NCI-H1930 (cell line): ENCODE results near the gene TRAFD1.
"Not testable (repeated sequence)": the region's sequence is repeated elsewhere in the genome, so short reads cannot be mapped to it uniquely, and the experiment has no call there.

ENCODE experiments used
- DNase-seq, 2 experiments: peaks; one replicate each; lab custom pipeline; 2025; lab: John Stamatoyannopoulos, UW

Gene TRAFD1, protein sequence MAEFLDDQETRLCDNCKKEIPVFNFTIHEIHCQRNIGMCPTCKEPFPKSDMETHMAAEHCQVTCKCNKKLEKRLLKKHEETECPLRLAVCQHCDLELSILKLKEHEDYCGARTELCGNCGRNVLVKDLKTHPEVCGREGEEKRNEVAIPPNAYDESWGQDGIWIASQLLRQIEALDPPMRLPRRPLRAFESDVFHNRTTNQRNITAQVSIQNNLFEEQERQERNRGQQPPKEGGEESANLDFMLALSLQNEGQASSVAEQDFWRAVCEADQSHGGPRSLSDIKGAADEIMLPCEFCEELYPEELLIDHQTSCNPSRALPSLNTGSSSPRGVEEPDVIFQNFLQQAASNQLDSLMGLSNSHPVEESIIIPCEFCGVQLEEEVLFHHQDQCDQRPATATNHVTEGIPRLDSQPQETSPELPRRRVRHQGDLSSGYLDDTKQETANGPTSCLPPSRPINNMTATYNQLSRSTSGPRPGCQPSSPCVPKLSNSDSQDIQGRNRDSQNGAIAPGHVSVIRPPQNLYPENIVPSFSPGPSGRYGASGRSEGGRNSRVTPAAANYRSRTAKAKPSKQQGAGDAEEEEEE

DNA sequence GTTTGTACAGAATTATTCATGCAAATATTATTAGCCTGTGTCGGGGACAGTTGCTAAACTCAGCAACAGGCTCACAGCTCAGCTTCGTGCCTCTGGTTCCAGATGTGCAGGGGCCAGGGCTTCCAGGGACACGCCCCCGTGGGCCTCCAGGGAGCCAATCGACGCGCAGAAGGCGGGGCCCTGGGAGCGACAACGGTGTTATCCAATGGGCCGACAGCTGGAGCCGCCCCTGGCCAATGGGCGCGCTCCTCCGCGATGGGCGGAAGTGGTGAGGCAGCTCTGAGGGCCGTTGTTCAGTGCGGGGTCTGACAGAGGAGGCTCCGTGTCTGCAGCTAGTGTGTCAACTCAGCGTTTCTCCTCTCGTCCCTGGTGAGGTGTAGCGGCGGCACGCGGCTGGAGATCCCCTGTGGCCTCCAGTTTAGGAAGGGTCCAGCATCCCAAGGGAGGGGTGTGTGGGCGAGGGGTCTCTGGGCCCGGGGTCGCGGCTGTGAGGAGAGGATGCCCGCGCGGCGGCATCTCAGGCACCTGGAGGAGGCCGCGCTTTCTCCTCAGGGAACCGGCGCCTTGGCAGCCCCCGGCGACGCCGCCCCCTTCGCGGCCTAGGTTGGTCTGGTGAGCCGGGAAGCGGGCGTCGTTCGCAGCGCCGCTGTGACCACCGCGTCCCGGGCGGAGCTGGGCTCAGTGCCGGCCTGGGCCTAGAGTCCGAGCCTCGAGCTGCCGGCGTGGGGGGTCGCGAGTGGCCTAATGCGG is at the start of gene TRAFD1:
Gene TRAFD1 (plus strand): TSS at position 311 of the 750 bp plus-strand sequence. CDS start 4,963 bp downstream, outside the sequence.
- DNase-seq: peak; percentile 89 to 92

DNA sequence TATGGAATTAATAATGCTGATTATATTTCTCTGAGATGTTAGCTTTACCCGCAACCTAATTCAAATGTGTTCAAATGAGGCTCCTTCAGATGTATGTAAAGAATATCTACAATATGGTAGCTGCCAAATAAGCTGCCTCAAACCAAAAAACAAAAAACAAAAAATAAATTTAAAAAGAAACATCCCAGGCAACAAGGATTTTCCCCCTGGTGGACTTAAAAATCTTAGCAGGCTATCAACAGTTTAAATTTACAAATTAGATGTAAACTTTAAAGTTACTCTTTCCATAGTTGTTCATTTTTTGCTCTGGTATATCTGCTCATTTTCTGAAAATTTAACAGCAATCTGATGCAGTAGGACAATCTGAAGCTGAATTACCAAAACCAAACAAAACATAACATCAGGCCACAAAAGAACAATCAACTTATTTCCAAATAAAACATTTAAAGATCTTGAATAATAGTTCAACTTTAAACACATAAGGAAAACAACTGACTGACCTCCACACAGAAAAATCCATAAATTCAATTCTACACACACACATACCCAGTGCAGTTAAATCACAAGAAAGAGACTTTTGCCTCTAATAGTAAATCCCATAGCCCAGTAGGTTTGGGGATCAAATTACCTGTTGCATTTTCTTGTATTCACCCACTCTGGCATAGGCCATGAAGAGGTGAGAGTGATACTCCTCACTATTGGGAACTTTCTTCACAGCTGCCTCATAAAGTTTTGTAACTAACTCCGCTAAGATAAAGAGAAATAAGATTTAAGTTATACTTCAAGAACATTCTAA is 38.1 kb upstream of the TRAFD1 start:
- DNase-seq: no peak

- DNase-seq: no peak
These were observed 37.5 kb upstream of the TRAFD1 start for GRCh38 chr12:112087851-112088250.

DNA sequence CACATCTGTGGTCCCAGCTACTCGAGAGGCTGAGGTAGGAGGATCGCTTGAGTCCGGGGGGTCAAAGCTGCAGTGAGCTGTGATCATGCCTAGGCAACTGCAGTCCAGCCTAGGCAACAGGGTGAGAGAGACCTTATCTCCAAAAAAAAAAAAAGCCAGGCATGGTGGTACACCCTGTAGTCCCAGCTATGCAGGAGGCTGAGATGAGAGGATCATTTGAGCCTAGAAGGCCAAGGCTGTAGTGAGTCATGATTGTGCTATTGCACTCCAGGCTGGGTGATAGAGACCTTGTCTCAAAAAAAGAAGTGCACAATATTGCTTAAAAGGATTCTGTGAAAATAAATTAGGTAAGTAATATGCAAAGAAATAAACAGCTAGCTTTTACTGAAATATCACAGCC is 33.8 kb upstream of the TRAFD1 start:
- no peak for DNase-seq

- no peak for DNase-seq
These were observed 29.3 kb upstream of the TRAFD1 start for GRCh38 chr12:112096070-112096469.

- DNase-seq: no peak
These were observed 28.7 kb upstream of the TRAFD1 start for GRCh38 chr12:112096667-112097066.

GRCh38 chr12:112097641-112098040 is 27.7 kb upstream of the TRAFD1 start:
- no peak for DNase-seq

DNA sequence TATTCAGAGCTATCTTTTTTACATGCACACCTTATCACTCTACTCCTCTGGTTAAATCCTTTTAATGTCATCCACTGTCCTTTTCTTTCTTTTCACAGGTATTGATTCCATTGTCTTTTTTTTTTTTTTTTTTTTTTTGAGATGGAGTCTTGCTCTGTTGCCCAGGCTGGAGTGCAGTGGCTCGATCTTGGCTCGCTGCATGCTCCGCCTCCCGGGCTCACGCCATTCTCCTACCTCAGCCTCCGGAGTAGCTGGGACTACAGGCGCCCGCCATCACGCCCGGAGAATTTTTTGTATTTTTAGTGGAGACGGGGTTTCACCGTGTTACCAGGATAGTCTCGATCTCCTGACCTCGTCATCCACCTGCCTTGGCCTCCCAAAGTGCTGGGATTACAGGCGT is 24.9 kb upstream of the TRAFD1 start:
- not testable (repeated sequence) for DNase-seq

DNA sequence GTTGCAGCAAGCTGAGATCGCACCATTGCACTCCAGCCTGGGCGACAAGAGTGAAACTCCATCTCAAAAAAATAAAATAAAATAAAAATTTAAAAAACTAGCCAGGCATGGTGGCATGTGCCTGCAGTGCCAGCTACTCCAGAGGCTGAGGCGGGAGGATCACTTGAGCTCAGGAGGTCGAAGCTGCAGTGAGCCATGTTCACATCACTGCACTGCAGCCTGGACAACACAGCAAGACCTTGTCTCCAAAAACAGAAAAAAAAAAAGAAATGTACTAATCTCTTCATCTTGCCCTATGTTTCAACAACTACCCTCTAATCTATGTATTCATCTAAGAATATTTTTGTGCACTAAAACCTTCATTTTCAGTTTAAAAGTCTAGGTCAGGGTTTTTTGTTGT is 23.2 kb upstream of the TRAFD1 start:
- DNase-seq: no peak

DNA sequence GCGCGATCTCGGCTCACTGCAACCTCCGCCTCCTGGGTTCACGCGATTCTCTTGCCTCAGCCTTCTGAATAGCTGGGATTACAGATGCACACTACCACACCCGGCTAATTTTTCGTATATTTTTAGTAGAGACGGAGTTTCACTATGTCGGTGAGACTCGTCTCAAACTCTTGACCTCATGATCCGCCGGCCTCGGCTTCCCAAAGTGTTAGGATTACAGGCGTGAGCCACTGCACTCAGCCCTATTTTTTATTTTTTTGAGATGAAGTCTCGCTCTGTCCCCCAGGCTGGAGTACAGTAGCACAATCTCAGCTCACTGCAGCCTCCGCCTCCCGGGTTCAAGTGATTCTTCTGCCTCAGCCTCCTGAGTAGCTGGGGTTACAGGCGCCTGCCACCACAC is 22.6 kb upstream of the TRAFD1 start:
- not testable (repeated sequence) for DNase-seq

DNA sequence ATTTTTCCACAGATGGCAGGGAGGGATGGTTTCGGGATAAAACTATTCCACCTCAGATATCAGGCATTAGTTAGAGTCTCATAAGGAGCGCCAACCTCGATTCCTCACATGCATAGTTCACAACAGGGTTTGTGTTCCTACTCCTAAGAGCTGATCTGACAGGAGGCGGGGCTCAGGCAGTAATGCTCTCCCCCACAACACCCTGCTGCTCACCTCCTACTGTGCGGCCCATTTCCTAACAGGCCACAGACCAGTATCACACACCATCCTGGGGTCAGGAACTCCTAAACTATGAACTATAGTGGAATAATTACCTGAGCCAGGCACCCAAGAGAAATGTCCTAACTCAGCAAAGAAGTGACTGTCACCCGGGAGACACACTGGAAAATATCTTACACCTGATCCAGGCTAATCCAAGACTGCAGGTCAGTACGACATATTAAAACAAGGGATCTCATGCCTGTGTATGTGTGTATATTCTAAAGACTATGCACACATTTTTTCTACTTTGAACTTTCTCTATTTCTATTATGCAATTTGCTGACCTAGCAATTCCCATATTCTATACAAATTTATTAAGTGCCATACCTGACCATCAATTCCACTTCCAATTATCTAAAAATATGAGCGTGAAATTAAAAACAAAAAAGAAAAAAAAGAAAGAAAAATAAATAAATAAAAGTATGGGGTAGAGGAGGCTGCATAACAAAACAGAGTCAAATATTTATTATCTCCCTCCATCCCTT is 21.4 kb upstream of the TRAFD1 start:
- no peak for DNase-seq

DNA sequence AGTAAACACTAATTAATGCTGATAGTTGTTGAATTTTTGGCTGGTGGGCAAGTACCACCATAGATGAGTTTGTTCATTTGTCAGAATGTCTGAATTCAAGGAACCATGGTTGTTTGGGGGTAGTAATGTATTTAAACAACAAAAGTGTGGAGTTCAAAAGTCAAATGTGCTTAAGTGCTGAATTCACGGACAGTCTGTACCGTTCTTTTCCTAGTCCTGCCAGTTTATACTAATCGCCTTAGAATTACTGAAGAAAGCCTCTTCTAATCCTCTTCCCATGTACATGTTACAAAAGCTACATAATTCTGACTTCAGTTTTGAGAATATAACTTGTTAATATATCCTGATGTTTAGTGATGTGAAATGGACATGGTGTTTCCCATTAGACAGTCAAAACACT is 19.5 kb upstream of the TRAFD1 start:
- DNase-seq: no peak

- DNase-seq: no peak
These were observed 17.8 kb upstream of the TRAFD1 start for GRCh38 chr12:112107306-112108201.

- DNase-seq: peak; percentile 78 to 82
These were observed 16.9 kb upstream of the TRAFD1 start, which contains the start of gene NAA25 for GRCh38 chr12:112108202-112109079. Gene NAA25 (minus strand): TSS chr12:112108783. CDS start chr12:112108773, 10 bp downstream.

DNA sequence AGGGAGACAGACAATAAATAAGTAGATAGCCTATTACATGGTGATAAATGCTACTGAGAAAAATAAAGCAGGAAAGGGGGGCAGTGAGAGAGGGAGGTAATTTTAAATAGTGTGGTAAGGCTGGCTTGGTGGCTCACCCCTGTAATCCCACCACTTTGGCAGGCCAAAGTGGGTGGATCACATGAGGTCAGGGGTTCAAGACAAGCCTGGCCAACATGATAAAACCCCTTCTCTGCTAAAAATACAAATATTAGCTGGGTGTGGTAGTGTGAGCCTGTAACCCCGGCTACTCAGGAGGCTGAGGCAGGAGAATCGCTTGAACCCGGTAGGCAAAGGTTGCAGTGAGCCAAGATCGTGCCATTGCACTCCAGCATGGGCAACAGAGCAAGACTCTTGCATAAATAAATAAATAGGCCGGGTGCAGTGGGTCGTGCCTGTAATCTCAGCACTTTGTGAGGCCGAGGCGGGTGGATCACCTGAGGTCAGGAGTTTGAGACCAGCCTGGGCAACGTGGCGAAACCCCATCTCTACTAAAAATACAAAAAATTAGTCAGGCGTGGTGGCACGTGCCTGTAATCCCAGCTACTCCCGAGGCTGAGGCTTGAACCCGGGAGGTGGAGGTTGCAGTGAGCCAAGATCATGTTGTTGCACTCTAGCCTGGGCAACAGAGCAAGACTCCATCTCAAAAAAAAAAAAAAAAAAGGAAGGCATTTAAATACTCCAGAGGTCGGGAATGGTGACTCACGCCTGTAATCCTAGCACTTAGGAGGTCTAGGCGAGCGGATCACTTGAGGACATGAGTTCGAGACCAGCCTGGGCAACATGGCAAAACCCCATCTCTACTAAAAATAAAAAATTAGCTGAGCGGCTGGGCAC is 14.3 kb upstream of the TRAFD1 start:
- not testable (repeated sequence) for DNase-seq

DNA sequence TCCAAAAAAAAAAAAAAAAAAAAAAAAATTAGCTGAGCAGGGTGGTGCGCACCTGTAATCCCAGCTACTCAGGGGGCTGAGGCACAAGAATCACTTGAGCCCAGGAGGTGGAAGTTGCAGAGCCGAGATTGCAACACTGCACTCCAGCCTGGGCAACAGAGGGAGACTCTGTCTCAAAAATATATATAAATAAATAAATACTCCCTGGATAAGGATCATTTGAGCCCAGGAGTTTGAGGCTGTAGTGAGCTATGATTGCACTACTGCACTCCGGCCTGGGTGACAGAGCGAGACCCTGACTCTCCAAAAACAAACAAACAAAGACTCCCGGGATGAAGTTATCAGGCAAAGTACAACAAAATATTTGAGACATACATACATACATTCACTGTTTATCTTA is 13.4 kb upstream of the TRAFD1 start:
- DNase-seq: no peak

GRCh38 chr12:112112409-112113133 is 12.8 kb upstream of the TRAFD1 start:
- no peak for DNase-seq
